Neural cell (in vitro differentiated cells): ENCODE results near the gene SPECC1.

Source experiments
- EP300 ChIP-seq: fragments of 450-650 bp; conservative IDR thresholded peaks from 2 replicates; pipeline ENCODE4 v1.6.1; 2014; ENCODE audit warnings: antibody characterized with exemption, mild to moderate bottlenecking, moderate library complexity; ENCODE audit not compliant: poor library complexity, severe bottlenecking
- EZH2 ChIP-seq: fragments of 200-600, 300-800 bp; shearing (Covaris generic), sonication (generic); IDR thresholded peaks from 2 replicates; pipeline ENCODE4 v1.6.1; 2014; ENCODE audit warnings: antibody characterized with exemption, low read length, borderline replicate concordance, mild to moderate bottlenecking; ENCODE audit not compliant: insufficient read depth, poor library complexity, severe bottlenecking
- MXI1 ChIP-seq: fragments of 450-650 bp; conservative IDR thresholded peaks from 2 replicates; pipeline ENCODE4 v1.6.1; 2014; ENCODE audit warnings: antibody characterized with exemption, mild to moderate bottlenecking; ENCODE audit not compliant: poor library complexity, severe bottlenecking
- POLR2AphosphoS5 ChIP-seq: IDR thresholded peaks from 2 replicates; pipeline ENCODE4 v1.6.1; 2012
- RAD21 ChIP-seq: fragments of 450-650 bp; conservative IDR thresholded peaks from 2 replicates; pipeline ENCODE4 v1.6.1; 2014; ENCODE audit warnings: antibody characterized with exemption, mild to moderate bottlenecking, moderate library complexity
- TF ChIP-seq, protein P1 (sequence below): fragments of 450-650 bp; IDR thresholded peaks from 2 replicates; pipeline ENCODE4 v1.5.1; 2014; ENCODE audit warnings: antibody characterized with exemption, mild to moderate bottlenecking, moderate library complexity; ENCODE audit not compliant: poor library complexity, severe bottlenecking
- TF ChIP-seq, protein P2 (sequence below): IDR thresholded peaks from 2 replicates; pipeline ENCODE4 v1.6.1; 2012; ENCODE audit warnings: borderline replicate concordance

DNA sequence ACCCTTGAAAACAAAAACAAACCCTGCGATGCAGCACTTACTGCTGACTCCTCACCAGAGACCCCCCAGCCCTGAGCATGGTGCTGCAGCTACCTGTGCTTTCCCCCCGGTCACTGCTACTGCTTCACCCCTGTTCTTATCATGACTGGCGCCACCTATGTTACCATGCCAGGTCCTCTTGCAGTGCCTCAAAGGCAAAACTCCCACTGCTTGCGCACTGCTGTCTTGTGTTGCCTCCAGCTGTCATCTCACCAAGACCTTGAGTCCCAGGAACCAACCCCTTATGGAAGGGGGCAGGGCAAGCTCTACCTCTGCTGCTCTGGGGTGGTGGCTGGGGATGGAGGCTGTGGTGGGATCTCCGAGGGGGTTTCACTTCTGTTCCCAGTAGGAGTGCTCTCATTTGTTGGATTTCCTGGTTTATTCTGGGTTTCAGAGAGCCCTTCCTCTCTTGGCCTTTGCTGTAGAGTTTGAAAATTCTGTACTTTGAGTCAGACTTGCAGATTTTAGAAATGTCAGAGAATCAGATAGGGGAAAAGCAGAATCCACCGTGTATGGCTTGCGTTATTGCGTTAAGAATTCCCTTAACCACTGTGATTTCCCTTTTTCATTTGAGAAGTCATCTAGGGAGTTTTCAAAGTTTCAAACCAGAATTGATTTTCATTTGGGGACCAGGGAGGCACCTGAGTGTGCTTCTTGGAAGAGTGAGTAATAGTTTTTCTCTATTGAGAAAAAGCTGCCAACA is 96.6 kb downstream of the SPECC1 start:
- TF ChIP-seq, protein P1, sequence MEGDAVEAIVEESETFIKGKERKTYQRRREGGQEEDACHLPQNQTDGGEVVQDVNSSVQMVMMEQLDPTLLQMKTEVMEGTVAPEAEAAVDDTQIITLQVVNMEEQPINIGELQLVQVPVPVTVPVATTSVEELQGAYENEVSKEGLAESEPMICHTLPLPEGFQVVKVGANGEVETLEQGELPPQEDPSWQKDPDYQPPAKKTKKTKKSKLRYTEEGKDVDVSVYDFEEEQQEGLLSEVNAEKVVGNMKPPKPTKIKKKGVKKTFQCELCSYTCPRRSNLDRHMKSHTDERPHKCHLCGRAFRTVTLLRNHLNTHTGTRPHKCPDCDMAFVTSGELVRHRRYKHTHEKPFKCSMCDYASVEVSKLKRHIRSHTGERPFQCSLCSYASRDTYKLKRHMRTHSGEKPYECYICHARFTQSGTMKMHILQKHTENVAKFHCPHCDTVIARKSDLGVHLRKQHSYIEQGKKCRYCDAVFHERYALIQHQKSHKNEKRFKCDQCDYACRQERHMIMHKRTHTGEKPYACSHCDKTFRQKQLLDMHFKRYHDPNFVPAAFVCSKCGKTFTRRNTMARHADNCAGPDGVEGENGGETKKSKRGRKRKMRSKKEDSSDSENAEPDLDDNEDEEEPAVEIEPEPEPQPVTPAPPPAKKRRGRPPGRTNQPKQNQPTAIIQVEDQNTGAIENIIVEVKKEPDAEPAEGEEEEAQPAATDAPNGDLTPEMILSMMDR, result no peak
- TF ChIP-seq EZH2, result no peak
- no peak for TF ChIP-seq EP300
- no peak for TF ChIP-seq POLR2AphosphoS5
- no peak for TF ChIP-seq RAD21
- TF ChIP-seq MXI1, result no peak
- TF ChIP-seq, protein P2, sequence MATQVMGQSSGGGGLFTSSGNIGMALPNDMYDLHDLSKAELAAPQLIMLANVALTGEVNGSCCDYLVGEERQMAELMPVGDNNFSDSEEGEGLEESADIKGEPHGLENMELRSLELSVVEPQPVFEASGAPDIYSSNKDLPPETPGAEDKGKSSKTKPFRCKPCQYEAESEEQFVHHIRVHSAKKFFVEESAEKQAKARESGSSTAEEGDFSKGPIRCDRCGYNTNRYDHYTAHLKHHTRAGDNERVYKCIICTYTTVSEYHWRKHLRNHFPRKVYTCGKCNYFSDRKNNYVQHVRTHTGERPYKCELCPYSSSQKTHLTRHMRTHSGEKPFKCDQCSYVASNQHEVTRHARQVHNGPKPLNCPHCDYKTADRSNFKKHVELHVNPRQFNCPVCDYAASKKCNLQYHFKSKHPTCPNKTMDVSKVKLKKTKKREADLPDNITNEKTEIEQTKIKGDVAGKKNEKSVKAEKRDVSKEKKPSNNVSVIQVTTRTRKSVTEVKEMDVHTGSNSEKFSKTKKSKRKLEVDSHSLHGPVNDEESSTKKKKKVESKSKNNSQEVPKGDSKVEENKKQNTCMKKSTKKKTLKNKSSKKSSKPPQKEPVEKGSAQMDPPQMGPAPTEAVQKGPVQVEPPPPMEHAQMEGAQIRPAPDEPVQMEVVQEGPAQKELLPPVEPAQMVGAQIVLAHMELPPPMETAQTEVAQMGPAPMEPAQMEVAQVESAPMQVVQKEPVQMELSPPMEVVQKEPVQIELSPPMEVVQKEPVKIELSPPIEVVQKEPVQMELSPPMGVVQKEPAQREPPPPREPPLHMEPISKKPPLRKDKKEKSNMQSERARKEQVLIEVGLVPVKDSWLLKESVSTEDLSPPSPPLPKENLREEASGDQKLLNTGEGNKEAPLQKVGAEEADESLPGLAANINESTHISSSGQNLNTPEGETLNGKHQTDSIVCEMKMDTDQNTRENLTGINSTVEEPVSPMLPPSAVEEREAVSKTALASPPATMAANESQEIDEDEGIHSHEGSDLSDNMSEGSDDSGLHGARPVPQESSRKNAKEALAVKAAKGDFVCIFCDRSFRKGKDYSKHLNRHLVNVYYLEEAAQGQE, result no peak
